D341Med (cell line): Measurements from ENCODE around the gene ZC3H10.
"Not testable (repeated sequence)": the region's sequence is repeated elsewhere in the genome, so short reads cannot be mapped to it uniquely, and the experiment has no call there.

Experiments used
- DNase-seq: peaks from one replicate; pipeline ENCODE4 v3.0.0; 2012; ENCODE audit warnings: low spot score

ZC3H10 gene

DNA sequence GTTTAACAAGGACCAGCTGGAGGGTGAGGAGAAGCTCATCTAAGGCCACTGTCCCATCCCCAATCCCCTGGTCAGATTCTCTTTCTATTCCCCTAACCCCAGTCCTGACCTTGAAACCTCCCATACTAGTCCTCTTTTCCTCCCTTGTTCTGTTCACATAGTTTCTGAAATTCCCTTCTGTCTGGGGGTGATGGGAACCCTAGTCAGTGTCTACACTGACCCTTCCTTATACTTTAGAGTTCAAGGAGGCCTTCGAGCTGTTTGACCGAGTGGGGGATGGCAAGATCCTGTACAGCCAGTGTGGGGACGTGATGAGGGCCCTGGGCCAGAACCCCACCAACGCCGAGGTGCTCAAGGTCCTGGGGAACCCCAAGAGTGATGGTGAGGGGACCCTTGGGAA lies 36.8 kb downstream of the ZC3H10 start:
- no peak for DNase-seq

DNA sequence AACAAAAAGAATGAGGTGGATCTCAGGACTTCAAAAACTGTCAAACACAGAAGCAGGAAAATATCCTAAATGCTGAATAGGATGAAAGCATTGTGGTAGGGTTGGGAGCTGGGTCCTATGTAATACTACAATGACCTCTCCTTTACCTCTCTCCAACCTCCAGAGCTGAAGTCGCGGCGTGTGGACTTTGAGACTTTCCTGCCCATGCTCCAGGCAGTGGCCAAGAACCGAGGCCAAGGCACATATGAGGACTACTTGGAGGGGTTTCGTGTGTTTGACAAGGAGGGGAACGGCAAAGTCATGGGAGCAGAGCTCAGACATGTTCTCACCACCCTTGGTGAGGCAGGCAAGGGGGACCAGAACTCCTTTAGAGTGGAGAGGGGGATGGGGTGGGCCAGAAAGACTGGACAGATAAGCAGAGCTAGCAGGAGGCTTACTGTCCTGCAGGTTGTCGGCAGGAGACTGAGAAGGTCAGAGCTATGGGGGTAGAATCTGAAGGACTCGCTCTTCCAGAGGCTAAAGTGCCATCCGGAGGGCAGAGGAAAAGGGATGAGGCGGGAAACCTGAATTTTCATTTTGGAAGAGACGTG lies 37.3 kb downstream of the ZC3H10 start:
- DNase-seq = no peak

DNA sequence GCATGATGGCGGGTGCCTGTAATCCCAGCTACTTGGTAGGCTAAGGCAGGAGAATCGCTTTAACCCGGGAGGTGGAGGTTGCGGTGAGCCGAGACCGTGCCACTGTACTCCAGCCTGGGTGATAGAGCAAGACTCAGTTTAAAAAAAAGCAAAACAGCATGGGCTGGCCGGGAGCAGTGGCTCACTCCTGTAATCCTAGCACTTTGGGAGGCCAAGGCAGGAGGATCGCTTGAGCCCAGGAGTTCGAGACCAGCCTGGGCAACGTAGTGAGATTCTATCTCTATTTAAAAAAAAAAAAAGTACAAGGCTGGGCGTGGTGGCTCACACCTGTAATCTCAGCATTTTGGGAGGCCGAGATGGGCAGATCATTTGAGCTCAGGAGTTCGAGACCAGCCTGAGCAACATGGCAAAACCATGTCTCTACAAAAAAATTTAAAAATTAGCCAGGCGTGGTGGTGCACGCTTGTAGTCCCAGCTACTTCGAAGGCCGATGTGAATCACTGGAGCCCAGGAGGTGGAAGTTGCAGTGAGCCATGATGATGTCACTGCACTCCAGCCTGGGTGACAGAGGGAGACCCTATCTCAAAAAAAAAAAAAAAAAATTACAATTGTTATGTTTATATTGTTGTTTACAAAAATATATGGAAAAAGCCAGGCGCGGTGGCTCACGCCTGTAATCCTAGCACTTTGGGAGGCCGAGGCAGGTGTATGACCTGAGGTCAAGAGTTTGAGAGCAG lies 38.6 kb downstream of the ZC3H10 start:
- DNase-seq = not testable (repeated sequence)

DNA sequence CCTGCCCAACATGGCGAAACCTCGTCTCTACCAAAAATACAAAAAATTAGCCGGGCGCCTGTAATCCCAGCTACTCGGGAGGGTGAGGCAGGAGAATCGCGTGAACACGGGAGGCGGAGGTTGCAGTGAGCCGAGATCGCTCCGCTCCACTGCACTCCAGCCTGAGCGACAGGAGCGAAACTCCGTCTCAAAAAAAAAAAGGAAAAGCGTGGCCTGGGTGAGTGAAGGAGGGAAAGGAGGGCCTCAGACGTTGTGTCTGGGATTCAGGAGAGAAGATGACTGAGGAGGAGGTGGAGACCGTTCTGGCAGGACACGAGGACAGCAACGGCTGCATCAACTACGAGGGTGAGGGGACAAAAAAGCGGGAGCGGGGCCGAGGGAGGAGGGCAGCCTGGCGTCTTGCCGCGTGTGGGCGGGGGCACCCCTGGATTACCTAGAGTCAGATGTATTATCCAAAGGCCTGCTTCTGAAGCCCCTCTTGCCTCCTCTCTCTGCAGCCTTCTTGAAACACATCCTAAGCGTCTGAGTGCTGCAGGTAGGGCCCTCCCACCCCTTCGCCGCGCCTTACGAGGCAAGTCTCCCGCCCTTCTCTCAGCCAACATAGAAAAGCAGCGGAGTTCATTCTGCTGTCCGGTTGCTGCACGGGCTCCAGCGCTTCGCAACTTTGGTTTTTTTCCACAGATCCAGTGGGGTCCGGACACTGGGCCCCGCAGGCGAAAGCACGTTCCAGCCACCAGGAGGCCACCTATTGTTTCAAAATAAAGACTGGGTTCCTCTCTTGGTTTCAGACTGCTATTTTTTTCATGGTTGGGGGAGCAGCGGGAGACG lies 39.3 kb downstream of the ZC3H10 start:
- peak; percentile 71 for DNase-seq

DNA sequence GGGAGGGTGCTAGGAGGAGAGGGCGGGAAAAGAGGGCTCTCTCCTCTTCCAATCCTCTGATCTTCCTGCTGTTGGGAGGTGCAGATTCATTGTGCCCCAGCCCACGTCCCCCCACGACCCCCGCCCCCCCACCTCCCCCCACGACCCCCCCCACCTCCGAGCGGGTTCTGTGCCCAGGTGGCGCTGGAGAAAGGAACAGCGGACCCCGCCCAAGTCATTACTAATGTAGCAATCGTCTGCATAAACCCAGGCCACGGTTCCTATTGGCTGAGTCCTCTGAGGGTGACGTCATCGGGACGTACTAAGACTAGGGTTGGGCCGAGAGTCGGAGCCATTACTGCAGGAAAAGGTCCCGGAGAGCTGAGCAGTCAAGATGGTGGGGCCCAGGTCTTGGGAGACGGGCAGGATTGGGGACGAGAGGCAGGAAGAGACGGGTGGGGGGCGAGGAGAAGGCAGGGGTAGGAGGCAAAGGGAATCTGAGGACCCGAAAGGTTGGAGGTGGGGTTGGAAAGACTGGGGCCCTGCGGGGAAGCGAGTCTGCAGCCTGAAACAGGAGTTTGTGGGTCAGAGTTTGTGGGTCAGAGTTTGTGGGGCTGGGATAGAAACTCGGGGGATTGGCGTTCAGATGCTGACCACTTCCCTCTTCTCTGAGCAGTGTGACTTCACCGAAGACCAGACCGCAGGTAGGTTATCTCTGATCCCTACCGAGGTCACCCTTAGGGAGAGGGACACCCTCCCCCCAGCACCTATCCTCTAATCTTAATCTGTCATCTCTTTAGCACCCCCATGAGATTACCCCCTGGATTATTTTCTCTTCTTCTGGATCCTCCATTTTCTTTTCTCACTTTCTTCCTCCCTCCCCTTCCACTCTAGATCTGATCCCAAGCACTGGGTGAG lies 40.2 kb downstream of the ZC3H10 start, which contains the start of gene MYL6:
Gene MYL6, plus strand, starts transcription at position 331 of the 897 bp plus-strand sequence. Its CDS starts 43 bp downstream, at position 374.
- DNase-seq = peak; percentile 91

DNA sequence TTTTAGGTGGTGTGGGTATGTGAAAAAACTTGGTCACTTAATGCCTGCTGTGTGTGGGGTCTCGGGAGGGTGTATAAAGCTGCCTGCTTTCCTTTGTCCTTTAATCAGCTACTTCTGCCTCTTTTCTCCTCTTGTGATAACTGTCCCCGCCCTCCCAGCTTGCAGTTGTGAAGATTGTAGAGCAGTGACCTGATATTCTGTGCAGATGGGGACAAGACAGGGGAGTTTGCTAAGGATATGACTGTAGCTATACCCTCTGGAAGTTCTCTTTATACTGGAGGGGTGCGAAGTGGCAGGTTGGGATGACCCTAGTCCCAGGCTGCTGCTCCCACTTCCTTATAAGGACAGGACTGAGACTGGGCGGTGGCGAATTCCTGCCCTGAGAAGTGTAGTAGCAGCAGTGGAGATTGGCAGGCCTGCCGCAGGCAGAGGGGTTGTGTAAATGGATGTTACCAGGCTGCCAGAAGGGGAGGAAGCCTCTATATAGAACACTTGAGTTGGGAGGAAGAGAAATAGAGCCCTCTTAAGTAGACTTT lies 40.9 kb downstream of the ZC3H10 start:
- peak; percentile 58 for DNase-seq

DNA sequence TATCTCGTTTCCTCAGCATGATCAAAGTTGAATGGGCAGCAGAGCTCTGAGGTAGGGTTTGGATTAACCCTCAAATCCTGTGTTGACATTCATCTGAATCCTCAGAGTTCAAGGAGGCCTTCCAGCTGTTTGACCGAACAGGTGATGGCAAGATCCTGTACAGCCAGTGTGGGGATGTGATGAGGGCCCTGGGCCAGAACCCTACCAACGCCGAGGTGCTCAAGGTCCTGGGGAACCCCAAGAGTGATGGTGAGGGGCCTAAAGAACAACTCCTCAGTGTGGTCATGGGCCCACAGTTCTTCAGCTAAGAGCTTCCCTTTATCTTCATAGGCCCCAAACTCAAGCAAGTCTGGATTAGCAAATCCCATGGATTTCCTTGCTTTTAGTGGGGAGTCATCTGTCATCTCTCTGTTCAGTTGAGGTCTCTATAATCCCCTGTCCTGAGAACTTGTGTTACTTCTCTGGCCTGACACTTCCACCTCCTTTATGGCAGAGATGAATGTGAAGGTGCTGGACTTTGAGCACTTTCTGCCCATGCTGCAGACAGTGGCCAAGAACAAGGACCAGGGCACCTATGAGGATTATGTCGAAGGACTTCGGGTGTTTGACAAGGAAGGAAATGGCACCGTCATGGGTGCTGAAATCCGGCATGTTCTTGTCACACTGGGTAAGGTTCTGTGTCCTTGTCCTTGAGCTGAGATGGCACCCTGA lies 41.6 kb downstream of the ZC3H10 start:
- DNase-seq = no peak

DNA sequence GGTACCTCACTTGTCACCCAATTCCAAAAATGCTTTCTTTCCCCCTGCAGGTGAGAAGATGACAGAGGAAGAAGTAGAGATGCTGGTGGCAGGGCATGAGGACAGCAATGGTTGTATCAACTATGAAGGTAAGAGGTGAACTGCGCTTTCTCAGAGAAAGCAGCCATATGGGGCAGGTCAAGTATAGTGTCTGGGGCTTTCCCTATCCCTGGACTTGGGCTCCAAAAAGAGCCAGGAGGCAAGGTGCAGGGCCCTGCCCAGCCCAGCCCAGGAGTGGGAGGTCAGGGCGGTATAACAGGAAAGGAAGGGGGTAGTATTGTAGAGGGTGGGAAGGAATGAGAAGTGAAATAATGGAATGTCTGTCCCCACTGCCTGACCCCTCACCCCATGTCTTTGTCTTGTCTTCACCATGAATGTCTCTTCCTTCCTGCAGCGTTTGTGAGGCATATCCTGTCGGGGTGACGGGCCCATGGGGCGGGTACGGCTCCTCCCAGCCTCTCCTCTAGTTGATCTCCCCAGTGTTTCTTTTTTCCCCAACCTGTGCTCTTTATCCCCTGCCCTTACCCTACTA lies 42.2 kb downstream of the ZC3H10 start:
- no peak for DNase-seq

DNA sequence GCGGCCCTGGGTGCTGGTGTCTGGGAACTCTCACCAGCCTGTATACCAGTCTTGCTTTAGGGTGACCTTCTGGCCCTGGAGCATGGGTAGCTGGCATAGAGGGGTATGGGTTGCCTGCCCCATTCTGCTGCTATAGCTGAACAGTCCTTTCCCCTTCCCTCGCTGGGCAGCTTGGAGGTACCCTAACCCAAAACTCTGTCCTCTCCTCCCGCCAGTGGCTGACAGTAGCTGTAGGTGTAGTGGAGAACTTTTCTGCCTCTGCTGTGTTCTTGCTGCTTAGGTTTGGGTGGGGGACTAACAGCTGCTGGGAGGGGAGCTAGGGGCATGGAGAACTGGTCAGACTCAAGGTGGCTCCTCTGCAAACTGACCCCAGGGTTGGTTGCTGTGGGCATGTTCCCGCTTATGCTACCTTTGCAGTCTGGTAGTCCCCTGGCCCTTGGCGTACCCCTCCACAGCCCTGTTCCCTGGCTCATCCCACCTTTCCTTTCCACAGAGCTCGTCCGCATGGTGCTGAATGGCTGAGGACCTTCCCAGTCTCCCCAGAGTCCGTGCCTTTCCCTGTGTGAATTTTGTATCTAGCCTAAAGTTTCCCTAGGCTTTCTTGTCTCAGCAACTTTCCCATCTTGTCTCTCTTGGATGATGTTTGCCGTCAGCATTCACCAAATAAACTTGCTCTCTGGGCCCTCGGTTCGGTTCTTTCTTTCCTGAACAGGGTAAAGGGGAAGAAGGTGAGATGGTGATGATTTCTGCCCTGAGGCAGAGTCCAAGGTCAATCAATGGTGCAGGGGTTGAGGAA lies 43.0 kb downstream of the ZC3H10 start:
- no peak for DNase-seq

DNA sequence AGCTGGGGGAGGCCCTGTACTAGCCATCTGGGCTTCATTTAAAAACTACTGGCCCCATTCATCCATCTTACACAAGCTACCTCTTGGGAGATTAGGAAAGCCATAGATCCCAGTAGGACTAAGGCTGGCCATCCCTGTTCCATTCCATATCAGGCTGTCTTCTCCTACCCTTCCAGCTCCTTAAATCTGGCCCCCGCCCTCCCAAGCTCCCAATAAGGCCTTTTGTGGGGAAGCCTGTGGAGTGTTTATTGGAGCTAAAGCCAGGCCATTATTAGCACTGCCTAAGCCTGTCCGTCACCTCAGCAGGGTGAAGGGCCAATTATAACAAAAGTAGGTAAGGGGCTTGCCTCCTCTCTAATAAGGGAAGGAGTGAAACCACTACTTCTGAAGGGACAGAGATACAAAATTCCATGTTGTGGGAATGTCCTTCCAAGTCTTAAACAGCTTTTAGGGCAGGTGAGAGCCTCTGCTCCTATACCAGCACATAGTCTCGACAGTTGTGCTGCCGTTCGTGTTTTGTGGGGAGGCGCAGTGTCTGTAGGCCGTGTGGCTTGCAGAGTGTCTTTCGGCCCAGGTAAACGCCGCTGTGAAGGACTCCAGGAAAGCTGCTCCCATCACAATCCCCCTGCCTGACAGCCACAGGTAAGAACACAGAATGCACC lies 43.8 kb downstream of the ZC3H10 start:
- DNase-seq = no peak

DNA sequence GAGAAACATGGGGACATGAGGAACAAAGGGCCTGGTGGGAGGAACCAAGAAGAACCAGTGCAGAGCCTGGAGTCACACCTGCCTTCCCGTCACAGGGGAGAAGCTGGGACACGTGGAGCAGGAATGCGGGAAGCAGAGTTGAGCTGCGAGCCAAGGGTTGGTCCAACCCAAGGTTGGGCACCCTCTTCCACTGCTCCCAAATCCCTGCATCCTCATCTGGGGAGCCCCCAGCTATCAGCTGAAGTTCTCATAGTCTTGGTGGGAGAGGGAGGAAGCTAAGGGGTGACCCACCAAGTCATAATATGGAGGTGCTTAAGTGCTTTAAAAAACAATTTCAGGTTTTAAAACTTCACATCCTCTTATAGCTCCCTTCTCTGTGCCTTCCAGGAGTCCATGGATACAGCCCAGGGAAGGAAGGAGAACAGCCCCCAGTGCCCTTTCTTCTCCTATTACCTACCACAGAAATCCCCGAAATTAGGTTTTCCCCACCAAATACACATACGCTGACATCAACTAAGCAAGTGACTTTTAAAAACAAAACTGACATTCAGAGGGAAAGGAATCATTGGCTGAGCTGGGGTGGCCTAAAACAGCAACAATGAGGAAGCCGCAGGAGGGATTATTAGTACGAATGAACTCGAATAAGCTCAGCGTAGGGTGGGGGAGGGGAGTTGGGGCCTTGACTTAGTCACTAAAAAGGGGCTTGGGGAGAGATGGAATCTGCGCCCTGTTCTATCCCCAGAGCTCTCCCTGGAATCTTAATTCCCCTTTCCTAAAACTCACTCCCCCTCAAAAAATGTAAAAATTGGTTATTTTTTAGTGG lies 44.6 kb downstream of the ZC3H10 start:
- DNase-seq = no peak

DNA sequence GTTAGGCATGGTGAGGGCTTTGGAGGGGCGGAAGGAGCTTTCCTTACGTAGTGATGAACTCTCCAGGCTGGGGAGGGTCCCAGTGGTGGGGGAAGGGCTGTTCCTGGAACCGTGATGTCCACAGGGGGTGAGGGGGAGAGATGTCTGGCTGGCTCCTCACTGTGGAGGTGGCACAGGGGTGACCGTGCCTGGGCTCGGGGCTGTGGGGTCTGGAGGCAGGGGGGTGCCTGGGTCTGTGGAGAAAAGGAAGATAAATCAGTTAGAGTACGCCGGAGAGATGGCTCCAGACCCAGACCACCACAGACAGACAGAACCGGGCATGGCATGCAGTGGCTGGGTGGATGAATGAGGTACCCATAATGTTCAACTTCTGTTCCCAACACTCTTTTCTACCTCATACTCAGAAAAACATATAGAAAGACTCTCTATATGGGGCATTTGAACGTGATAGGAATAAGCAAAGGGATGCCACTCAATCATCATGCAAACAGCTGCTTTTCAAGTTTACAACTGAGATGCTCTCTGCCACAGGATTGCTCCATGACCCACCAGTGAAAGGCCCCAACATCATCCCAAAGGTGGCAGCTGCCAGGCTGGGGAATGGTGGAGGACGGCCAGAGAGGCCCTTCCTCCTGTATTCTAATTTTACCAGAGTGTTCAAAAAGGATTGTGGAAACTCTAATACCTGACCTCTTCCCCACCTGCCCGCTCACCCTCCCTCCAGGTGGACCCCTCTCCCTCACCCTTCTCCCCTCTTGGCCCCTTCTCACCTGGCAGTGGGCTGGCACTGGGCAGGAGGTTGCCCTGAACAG lies 45.7 kb downstream of the ZC3H10 start:
- DNase-seq = no peak

DNA sequence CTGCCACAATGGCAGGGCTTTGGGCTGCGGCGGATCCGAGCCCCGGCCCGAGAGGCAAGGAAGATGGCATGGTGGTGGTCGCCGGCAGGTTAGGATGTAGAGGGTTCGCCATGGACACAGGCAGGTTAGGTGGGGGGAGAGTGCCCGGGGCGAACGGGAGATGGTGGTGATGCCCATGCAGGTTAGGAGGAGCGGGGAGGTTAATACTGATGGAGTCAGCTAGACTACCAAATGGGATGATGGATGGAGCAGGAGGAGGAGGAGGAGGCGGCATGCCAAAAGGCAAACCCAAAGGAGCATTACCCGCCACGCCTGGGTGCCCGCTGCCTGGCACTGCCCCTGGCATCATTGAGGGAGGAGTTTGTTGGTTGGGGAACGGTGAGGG lies 46.3 kb downstream of the ZC3H10 start:
- DNase-seq = no peak

DNA sequence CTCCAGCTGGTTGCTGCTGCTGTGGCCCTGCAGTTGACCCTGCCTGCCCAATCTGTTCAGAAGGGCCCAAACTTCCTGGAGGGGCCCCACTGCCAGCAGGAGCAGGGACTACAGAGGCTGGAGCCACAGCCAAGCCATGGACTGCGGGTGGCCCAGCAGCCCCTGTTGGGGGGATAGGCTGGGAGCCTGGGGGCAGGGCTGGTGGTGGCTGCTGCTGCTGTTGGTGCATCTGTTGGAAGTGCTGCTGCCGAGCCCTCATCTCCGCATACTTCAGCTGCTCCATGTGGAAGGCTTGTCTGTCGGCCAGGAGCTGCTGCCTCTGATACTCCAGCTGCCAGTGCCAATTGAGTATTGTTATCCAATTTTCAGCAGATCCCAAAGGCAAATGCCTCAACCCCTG lies 47.3 kb downstream of the ZC3H10 start:
- DNase-seq = no peak

DNA sequence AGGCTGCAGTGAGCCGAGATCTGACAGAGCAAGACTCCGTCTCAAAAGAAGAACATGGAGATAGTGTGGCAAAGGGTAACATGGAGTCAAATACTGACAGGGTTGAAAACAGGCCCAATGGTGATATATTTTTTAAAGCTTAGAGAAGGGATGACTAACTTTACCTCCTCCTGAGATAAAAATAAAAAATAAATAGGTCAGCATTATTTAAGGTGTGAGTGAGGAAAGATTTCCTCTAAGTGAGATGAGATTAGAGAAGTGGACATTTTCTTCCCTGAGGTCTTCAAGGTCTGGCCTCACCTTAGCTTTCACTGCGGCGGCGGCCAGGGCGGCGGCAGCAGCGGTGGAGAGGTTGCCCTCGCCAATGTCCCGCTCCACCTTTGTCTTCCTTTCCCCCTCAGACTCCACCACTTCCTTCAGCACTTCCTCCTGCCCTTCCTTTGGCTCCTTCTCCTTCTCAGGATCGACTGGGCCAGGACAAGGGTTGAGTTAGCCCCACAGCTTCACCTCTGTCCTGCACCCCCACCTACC lies 51.2 kb downstream of the ZC3H10 start:
- no peak for DNase-seq

DNA sequence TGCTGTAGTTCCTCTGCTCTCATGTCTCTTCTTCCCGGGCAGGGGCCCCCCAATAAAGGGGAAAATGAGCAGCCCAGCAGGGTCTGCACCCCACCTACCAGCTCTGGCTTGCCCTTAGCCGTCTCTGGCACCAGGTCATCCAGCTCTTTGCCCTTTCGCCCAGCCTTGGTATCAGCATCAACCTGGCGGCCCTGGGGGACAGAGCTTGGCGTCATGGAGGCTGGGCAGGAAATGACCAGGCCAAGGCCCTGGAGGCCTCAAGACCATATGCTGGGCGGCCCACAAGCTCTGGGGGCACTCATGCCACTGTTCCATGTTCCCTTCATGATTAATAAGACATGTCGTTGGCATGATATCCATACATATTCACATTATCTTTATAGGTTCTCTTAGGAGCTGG lies 54.8 kb downstream of the ZC3H10 start:
- no peak for DNase-seq
